Skin epidermis (tissue), 12 donors: ENCODE measurements around the gene OR51A7.
"Not testable (repeated sequence)": the region's sequence is repeated elsewhere in the genome, so short reads cannot be mapped to it uniquely, and the experiment has no call there.

Experiments used
- H3K27ac ChIP-seq, 21 experiments: fragments of 200-600 bp; sonication (generic) in 11 of 21; one replicate each; pipeline ENCODE4 v1.5.0; 2020; ENCODE audit warnings: mild to moderate bottlenecking in 3 of 21, inconsistent platforms in 2 of 21, moderate library complexity in 2 of 21
- H3K4me3 ChIP-seq, 7 experiments: fragments of 200-600 bp; sonication (generic) in 2 of 7; one replicate each; pipeline ENCODE4 v1.5.0; 2020; ENCODE audit warnings: inconsistent platforms in 2 of 7, mild to moderate bottlenecking in 2 of 7, moderate library complexity in 1 of 7

OR51A7 gene

GRCh38 chr11:4903484-4903883 is at the start of gene OR51A7:
Gene OR51A7 (plus strand): TSS chr11:4903783. CDS start chr11:4907370, 3,587 bp downstream.
- Histone ChIP-seq H3K4me3 (no peak within 1 kb of the TSS), H3K27ac (no peak within 1 kb of the TSS)

GRCh38 chr11:4854286-4854685 is 49.3 kb upstream of the OR51A7 start:
- not testable (repeated sequence) for H3K27ac ChIP-seq, H3K4me3 ChIP-seq

GRCh38 chr11:4862447-4863236 is 40.9 kb upstream of the OR51A7 start:
- Histone ChIP-seq H3K4me3 (no peak overlapping the region), H3K27ac (no peak overlapping the region)

- no peak overlapping the region for H3K4me3 ChIP-seq
- no peak overlapping the region for H3K27ac ChIP-seq
These were observed 39.7 kb upstream of the OR51A7 start for GRCh38 chr11:4863876-4864275.

GRCh38 chr11:4865855-4866254 is 37.7 kb upstream of the OR51A7 start:
- Histone ChIP-seq H3K27ac (no peak overlapping the region), H3K4me3 (no peak overlapping the region)

GRCh38 chr11:4881188-4881587 is 22.4 kb upstream of the OR51A7 start:
- Histone ChIP-seq H3K27ac (no peak overlapping the region), H3K4me3 (no peak overlapping the region)

GRCh38 chr11:4881860-4882500 is 21.6 kb upstream of the OR51A7 start, which contains the start of gene OR51T1:
Gene OR51T1 (plus strand): TSS chr11:4881900. CDS start chr11:4881900, 0 bp downstream.
- H3K4me3 ChIP-seq, result no peak within 1 kb of the TSS
- no peak within 1 kb of the TSS for H3K27ac ChIP-seq

GRCh38 chr11:4882543-4882942 is 21.0 kb upstream of the OR51A7 start:
- H3K27ac ChIP-seq, result no peak overlapping the region
- no peak overlapping the region for H3K4me3 ChIP-seq

GRCh38 chr11:4884361-4884760 is 19.2 kb upstream of the OR51A7 start:
- Histone ChIP-seq H3K4me3 (no peak overlapping the region), H3K27ac (no peak overlapping the region)

GRCh38 chr11:4886186-4886585 is 17.4 kb upstream of the OR51A7 start:
- no peak overlapping the region for H3K4me3 ChIP-seq
- H3K27ac ChIP-seq, result no peak overlapping the region

- H3K27ac ChIP-seq, result no peak overlapping the region
These were observed 16.0 kb upstream of the OR51A7 start for GRCh38 chr11:4887591-4887990.

GRCh38 chr11:4890279-4890678 is 13.3 kb upstream of the OR51A7 start:
- Histone ChIP-seq H3K27ac (no peak overlapping the region), H3K4me3 (no peak overlapping the region)

More at GRCh38 chr11:4887591-4887990, 16.0 kb upstream of the OR51A7 start:
- no peak overlapping the region for H3K4me3 ChIP-seq

- H3K27ac ChIP-seq, result no peak overlapping the region
- H3K4me3 ChIP-seq, result no peak overlapping the region
These were observed 11.5 kb upstream of the OR51A7 start for GRCh38 chr11:4891996-4892640.

GRCh38 chr11:4916581-4916980 is 13.0 kb downstream of the OR51A7 start:
- Histone ChIP-seq H3K27ac (no peak overlapping the region), H3K4me3 (no peak overlapping the region)

- no peak within 1 kb of the TSS for H3K4me3 ChIP-seq
These were observed 15.7 kb downstream of the OR51A7 start, which contains the start of gene OR51G2 for GRCh38 chr11:4919250-4919649. Gene OR51G2 (minus strand): TSS chr11:4919350. CDS start chr11:4915663, 3,687 bp downstream.

GRCh38 chr11:4921796-4922195 is 18.2 kb downstream of the OR51A7 start:
- H3K4me3 ChIP-seq, result no peak overlapping the region
- no peak overlapping the region for H3K27ac ChIP-seq

More at GRCh38 chr11:4919250-4919649, 15.7 kb downstream of the OR51A7 start, which contains the start of gene OR51G2:
- no peak within 1 kb of the TSS for H3K27ac ChIP-seq

- no peak overlapping the region for H3K27ac ChIP-seq
- H3K4me3 ChIP-seq, result no peak overlapping the region
These were observed 18.7 kb downstream of the OR51A7 start for GRCh38 chr11:4922304-4922703.

- H3K27ac ChIP-seq, result no peak within 1 kb of the TSS
These were observed 20.7 kb downstream of the OR51A7 start, which contains the start of gene OR51G1 for GRCh38 chr11:4924239-4924638. Gene OR51G1 (minus strand): TSS chr11:4924339. CDS start chr11:4924339, 0 bp downstream.

GRCh38 chr11:4926608-4927007 is 23.0 kb downstream of the OR51A7 start:
- H3K4me3 ChIP-seq, result no peak overlapping the region
- H3K27ac ChIP-seq, result no peak overlapping the region

More at GRCh38 chr11:4924239-4924638, 20.7 kb downstream of the OR51A7 start, which contains the start of gene OR51G1:
- H3K4me3 ChIP-seq, result no peak within 1 kb of the TSS

- no peak overlapping the region for H3K4me3 ChIP-seq
These were observed 29.2 kb downstream of the OR51A7 start for GRCh38 chr11:4932751-4933150.

More at GRCh38 chr11:4932751-4933150, 29.2 kb downstream of the OR51A7 start:
- no peak overlapping the region for H3K27ac ChIP-seq
